Measurements from ENCODE around the gene PPARA. TPM values are rescaled to one million over a fixed set of nuclear protein-coding genes. Genes with fewer than 3 reads are reported as not detected.

Gene PPARA
- total and polyA plus RNA-seq, 2 of the 4 experiments (the other 2 are of a cell fraction), result 3.1 to 7.0 TPM

DNA sequence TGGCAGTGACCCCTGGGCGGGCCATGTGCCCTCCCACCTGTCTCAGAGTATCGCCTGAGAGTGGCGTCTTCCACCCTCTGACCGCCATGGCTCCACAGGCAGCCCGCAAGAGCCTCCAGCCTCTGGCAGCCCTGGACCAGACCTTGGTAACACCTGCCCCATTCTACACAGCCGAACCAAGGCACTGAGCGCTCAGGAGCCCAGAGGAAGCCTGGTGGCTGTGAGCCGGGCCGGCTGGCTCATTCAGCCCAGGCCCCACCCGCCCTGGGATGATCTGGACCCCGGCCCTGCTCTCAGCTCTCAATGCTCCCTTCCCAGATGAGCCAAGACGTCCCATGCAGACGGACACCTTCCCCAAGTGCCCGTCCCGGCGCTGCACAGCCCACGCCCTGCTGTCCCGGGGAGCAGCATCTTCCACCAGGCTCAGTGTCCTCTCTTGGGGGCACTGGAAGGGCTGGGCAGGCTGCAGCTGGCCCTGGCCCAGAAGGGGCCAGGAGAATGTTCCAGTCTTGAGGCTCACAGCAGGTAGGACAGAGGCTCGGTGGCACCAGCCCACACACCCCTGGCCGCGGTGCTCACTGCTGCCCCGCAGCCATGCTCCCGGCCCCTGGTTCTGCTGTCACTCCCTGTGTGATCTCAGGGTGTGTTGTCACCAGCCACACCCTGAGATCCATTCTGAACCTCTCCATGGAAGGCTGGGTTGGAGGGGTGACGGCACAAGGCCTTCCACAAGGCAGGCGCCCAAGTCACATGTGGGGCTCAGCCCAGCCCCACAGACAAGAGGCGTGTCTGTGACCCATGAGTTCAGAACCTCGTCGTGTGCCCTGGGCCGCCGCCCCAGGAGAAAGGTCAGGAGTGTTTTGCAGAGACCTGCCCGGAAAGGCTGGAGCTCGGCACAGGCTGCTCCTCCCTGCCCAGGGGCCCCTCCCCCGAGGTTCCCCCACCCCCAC is 24.2 kb upstream of the PPARA start:
- Histone ChIP-seq H4K8ac (ENCODE audit: low read depth in 2 of 2, low read length in 2 of 2) (no peak overlapping the region), H4K20me1 (ENCODE audit: insufficient read depth, low read length) (no peaks in the 10 kb centered on the region), H3K4me3 (ENCODE audit: insufficient read depth, low read depth, low read length) (no peak overlapping the region), H2BK15ac (ENCODE audit: low read depth, low read length) (no peak overlapping the region), H3K9ac (ENCODE audit: low read depth, low read length) (no peak overlapping the region), H2BK5ac (ENCODE audit: low read depth, low read length, poor library complexity, severe bottlenecking) (no peak overlapping the region), H3K27ac (ENCODE audit: insufficient read depth, low read length) (no peak overlapping the region), H3K4me1 (ENCODE audit: control insufficient read depth, insufficient read depth, low read length) (no peaks in the 10 kb centered on the region), H2AK5ac (ENCODE audit: low read depth, low read length) (no peak overlapping the region), H2BK120ac (ENCODE audit: low read depth, low read length) (no peak overlapping the region), H3K79me1 (ENCODE audit: low read depth in 1 of 2, low read length in 2 of 2) (no peaks in the 10 kb centered on the region), H2BK20ac (ENCODE audit: low read depth, low read length) (no peak overlapping the region), H3K9me1 (ENCODE audit: insufficient read depth, low read length) (no peaks in the 10 kb centered on the region; the same call in 1 of the 2 replicates), H3K23ac (ENCODE audit: low read depth, low read length) (no peak overlapping the region), H4K5ac (ENCODE audit: low read depth, low read length) (no peak overlapping the region), H3K14ac (replicated peaks; ENCODE audit: low read depth, low read length) (no peak overlapping the region), H3K9me3 (ENCODE audit: control insufficient read depth, insufficient read depth, low read length) (no peaks in the 10 kb centered on the region), H2AK9ac (replicated peaks; ENCODE audit: low read depth, low read length, poor library complexity) (no peak overlapping the region), H3K36me3 (ENCODE audit: control insufficient read depth, insufficient read depth, low read length) (no peaks in the 10 kb centered on the region), H2AFZ (replicated peaks; ENCODE audit: low read length, poor library complexity) (no peak overlapping the region), H4K91ac (ENCODE audit: insufficient read depth, low read depth, low read length) (no peak overlapping the region), H3K4ac (ENCODE audit: low read depth, low read length) (no peak overlapping the region), H3K56ac (ENCODE audit: extremely low read depth, insufficient read depth, low read length) (no peak overlapping the region), H3K4me2 (ENCODE audit: low read depth, low read length) (no peak overlapping the region), H3K18ac (ENCODE audit: low read depth, low read length) (no peak overlapping the region), H3K27me3 (ENCODE audit: control insufficient read depth, insufficient read depth, low read length) (no peaks in the 10 kb centered on the region; the same call in 1 of the 2 replicates)
- CTCF ChIA-PET, result no interaction called here
- no peak for ATAC-seq (ENCODE audit: low read depth)
- WGBS, 2 experiments (ENCODE audit: extremely low coverage in 2 of 2, insufficient read length in 1 of 2), result 94% methylated on average over 6 of the region's 33 CpGs; no CpG with 5 or more reads in 1 of the 2 experiments
- POLR2A ChIA-PET (ENCODE audit: unreplicated experiment), result no interaction called here
- in situ Hi-C loops (cut with MboI; ENCODE audit: low sequenced_read_pairs) (loop anchor here (25.0 kb wide), 1 partner anchor 411 kb away; the partner anchor contains the start of gene CELSR1), dilution Hi-C loops (cut with HindIII; ENCODE audit: low sequenced_read_pairs, unreplicated experiment) (no loop called here), intact Hi-C loops (cut with micrococcal nuclease) (no loop called here)
- DNase-seq, result no peak
- TF ChIP-seq RAD21 (IDR thresholded peaks at IDR 0.05; ENCODE audit: low read length) (no peak), MAFK (IDR thresholded peaks at IDR 0.05; ENCODE audit: low read depth, low read length) (no peak), POLR2A (IDR thresholded peaks at IDR 0.05; ENCODE audit: low read depth, low read length) (no peak), RCOR1 (IDR thresholded peaks at IDR 0.05; ENCODE audit: insufficient replicate concordance, low read length) (no peak)
- TF ChIP-seq, protein P1, sequence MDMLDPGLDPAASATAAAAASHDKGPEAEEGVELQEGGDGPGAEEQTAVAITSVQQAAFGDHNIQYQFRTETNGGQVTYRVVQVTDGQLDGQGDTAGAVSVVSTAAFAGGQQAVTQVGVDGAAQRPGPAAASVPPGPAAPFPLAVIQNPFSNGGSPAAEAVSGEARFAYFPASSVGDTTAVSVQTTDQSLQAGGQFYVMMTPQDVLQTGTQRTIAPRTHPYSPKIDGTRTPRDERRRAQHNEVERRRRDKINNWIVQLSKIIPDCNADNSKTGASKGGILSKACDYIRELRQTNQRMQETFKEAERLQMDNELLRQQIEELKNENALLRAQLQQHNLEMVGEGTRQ (IDR thresholded peaks at IDR 0.05; ENCODE audit: low read depth, low read length), result no peak
- TF ChIP-seq, protein P2, sequence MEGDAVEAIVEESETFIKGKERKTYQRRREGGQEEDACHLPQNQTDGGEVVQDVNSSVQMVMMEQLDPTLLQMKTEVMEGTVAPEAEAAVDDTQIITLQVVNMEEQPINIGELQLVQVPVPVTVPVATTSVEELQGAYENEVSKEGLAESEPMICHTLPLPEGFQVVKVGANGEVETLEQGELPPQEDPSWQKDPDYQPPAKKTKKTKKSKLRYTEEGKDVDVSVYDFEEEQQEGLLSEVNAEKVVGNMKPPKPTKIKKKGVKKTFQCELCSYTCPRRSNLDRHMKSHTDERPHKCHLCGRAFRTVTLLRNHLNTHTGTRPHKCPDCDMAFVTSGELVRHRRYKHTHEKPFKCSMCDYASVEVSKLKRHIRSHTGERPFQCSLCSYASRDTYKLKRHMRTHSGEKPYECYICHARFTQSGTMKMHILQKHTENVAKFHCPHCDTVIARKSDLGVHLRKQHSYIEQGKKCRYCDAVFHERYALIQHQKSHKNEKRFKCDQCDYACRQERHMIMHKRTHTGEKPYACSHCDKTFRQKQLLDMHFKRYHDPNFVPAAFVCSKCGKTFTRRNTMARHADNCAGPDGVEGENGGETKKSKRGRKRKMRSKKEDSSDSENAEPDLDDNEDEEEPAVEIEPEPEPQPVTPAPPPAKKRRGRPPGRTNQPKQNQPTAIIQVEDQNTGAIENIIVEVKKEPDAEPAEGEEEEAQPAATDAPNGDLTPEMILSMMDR (conservative IDR thresholded peaks at IDR 0.05; ENCODE audit: low read depth, low read length), result no peak
- TF ChIP-seq, protein P3, sequence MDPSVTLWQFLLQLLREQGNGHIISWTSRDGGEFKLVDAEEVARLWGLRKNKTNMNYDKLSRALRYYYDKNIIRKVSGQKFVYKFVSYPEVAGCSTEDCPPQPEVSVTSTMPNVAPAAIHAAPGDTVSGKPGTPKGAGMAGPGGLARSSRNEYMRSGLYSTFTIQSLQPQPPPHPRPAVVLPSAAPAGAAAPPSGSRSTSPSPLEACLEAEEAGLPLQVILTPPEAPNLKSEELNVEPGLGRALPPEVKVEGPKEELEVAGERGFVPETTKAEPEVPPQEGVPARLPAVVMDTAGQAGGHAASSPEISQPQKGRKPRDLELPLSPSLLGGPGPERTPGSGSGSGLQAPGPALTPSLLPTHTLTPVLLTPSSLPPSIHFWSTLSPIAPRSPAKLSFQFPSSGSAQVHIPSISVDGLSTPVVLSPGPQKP (IDR thresholded peaks at IDR 0.05; ENCODE audit: borderline replicate concordance, low read depth, low read length), result no peak
- no TSS peak for BruUV-seq (replicated peaks)

Data from IMR-90 (cell line).